ENCODE results near the gene SIK2. TPM values are rescaled to one million over a fixed set of nuclear protein-coding genes. Genes with fewer than 3 reads are reported as not detected.

Gene SIK2
- total RNA-seq, 1 experiment from 2014 or later: 13.0 TPM

DNA sequence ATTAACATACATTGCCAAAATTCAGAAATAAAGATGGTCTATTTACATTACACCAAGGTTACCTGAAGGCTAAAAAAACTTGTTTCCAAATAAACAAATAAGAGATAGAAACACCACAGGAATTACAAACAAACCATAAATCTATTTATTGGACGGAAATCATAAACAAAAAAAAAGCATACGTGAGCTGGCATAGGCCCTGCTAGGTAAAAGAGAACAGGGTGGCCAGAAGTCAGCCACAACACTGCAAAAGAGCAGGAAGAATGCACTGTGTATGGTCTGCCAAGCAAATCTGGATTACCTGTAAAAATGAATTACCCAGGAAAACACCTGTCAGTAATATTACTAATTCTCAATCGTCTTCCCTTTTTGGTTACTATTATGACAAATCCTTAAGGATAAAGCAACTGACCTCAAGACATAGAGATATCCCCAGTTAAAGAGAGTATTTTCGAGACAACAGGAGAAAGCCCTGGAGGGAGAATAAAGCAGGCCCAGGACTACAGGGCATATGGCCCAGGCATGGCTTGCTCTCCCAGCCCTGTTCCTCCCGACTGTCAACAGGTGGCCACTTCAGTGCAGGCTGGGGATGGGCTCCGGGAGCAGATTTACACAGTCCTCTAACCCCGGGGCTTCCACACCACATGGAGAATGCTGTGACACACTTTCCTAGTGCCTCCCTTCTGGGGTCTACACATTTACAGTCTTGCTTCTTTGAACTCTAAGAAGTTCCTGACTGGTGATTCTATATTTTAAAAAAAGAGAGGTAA, 146.0 kb downstream of the SIK2 start:
- no peak overlapping the region for H3K4me2 ChIP-seq (ENCODE audit: low read length)
- intact Hi-C loops (cut with micrococcal nuclease): no loop called here
- peaks cover 8 to 26% of the 10 kb centered on the region in 2 experiments for H3K36me3 ChIP-seq (ENCODE audit: control insufficient read depth in 1 of 2, insufficient read depth in 2 of 2, low read length in 2 of 2)
- BruUV-seq (replicated peaks): no TSS peak
- H3K9me3 ChIP-seq (ENCODE audit: control insufficient read depth in 1 of 2, insufficient read depth in 1 of 2, low read depth in 1 of 2, low read length in 2 of 2): no peaks in the 10 kb centered on the region
- H3K4me1 ChIP-seq (ENCODE audit: control insufficient read depth in 1 of 2, insufficient read depth in 2 of 2, low read length in 2 of 2): peaks cover 0 to 13% of the 10 kb centered on the region in 2 experiments; a peak in 2 of 4 replicates
- ChIA-PET RAD21 (ENCODE audit: low non-redundant PET in 1 of 2, low total read pairs in 2 of 2, uncharacterized antibody in 2 of 2, unreplicated experiment in 2 of 2) (no interaction called here), POLR2A (no interaction called here), CTCF (interaction anchor here (1.2 kb wide), 1 partner anchor 29 kb away, joined by 3 read pairs; no protein-coding TSS in a partner anchor)
- no peak overlapping the region for H2AFZ ChIP-seq (ENCODE audit: low read depth, low read length, poor library complexity, severe bottlenecking)
- TF ChIP-seq FOSL1 (IDR thresholded peaks at IDR 0.05; ENCODE audit: low read depth): no peak
- no peak for TF ChIP-seq YY1 (IDR thresholded peaks at IDR 0.05; ENCODE audit: extremely low read depth, insufficient replicate concordance, low read depth, low read length)
- no peak for TF ChIP-seq SIN3A (IDR thresholded peaks at IDR 0.05; ENCODE audit: low read depth)
- no peak for TF ChIP-seq TCF7L2 (IDR thresholded peaks at IDR 0.05; ENCODE audit: borderline replicate concordance, extremely low read depth, insufficient read depth, insufficient read length)
- no peaks in the 10 kb centered on the region for H3K79me2 ChIP-seq (ENCODE audit: insufficient read depth, low read length)
- H3K9ac ChIP-seq (ENCODE audit: low read length): no peak overlapping the region
- no peaks in the 10 kb centered on the region for H3K27me3 ChIP-seq (ENCODE audit: insufficient read depth, low read length)
- H3K4me3 ChIP-seq (replicated peaks in 1 of 2; ENCODE audit: low read depth in 1 of 2, low read length in 2 of 2): no peak overlapping the region
- H4K20me1 ChIP-seq (ENCODE audit: insufficient read depth): no peaks in the 10 kb centered on the region
- no peak overlapping the region for H3K27ac ChIP-seq (ENCODE audit: low read depth, low read length)
- DNase-seq (ENCODE audit: low read depth, low spot score) (no peak), ATAC-seq (no peak; the same call in 1 of the 2 replicates)
- H3K9me2 ChIP-seq (ENCODE audit: insufficient read depth): no peaks in the 10 kb centered on the region

DNA sequence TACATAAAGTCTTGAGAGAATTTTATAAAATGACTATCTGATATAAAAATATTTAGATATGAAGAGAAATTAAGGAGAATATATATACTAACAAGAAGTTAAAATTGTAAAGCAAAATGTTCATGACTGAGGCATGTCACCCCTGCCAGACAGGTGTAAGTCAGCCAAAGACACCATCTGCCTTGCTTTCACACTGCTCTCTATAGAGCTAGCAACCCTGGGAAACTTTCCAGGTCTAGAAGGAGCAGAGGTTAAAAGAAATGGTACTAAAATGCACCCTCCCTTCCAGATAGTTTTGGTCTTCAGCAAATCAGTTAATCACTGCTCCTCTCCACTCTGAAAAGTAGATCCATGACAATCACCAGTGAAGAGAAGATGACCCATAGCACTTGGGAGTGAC, 147.4 kb downstream of the SIK2 start:
- Histone ChIP-seq H3K9me3 (ENCODE audit: control insufficient read depth in 1 of 2, insufficient read depth in 1 of 2, low read depth in 1 of 2, low read length in 2 of 2) (no peaks in the 10 kb centered on the region), H3K79me2 (ENCODE audit: insufficient read depth, low read length) (no peaks in the 10 kb centered on the region), H3K27ac (ENCODE audit: low read depth, low read length) (no peak overlapping the region), H3K36me3 (ENCODE audit: control insufficient read depth in 1 of 2, insufficient read depth in 2 of 2, low read length in 2 of 2) (peaks cover 15 to 34% of the 10 kb centered on the region in 2 experiments), H2AFZ (ENCODE audit: low read depth, low read length, poor library complexity, severe bottlenecking) (no peak overlapping the region), H3K4me3 (replicated peaks in 1 of 2; ENCODE audit: low read depth in 1 of 2, low read length in 2 of 2) (no peak overlapping the region), H3K9ac (ENCODE audit: low read length) (no peak overlapping the region), H4K20me1 (ENCODE audit: insufficient read depth) (no peaks in the 10 kb centered on the region), H3K27me3 (ENCODE audit: insufficient read depth, low read length) (no peaks in the 10 kb centered on the region), H3K4me1 (ENCODE audit: control insufficient read depth in 1 of 2, insufficient read depth in 2 of 2, low read length in 2 of 2) (peaks cover 0 to 13% of the 10 kb centered on the region in 2 experiments; a peak in 2 of 4 replicates), H3K9me2 (ENCODE audit: insufficient read depth) (no peaks in the 10 kb centered on the region), H3K4me2 (ENCODE audit: low read length) (no peak overlapping the region)
- ChIA-PET POLR2A (no interaction called here), CTCF (no interaction called here), RAD21 (ENCODE audit: low non-redundant PET in 1 of 2, low total read pairs in 2 of 2, uncharacterized antibody in 2 of 2, unreplicated experiment in 2 of 2) (no interaction called here)
- intact Hi-C loops (cut with micrococcal nuclease): no loop called here
- ATAC-seq (no peak), DNase-seq (ENCODE audit: low read depth, low spot score) (no peak)
- BruUV-seq (replicated peaks): no TSS peak
- no peak for TF ChIP-seq ELF1 (IDR thresholded peaks at IDR 0.05; ENCODE audit: borderline replicate concordance, low read depth)
- TF ChIP-seq ZFX (IDR thresholded peaks at IDR 0.05): no peak
- TF ChIP-seq RAD21 (IDR thresholded peaks at IDR 0.05; ENCODE audit: low read depth): no peak
- TF ChIP-seq, protein P1, sequence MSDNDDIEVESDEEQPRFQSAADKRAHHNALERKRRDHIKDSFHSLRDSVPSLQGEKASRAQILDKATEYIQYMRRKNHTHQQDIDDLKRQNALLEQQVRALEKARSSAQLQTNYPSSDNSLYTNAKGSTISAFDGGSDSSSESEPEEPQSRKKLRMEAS (IDR thresholded peaks at IDR 0.05): no peak
- no peak for TF ChIP-seq ZNF274 (IDR thresholded peaks at IDR 0.05; ENCODE audit: low read depth, low read length)
- TF ChIP-seq CEBPB (IDR thresholded peaks at IDR 0.05; ENCODE audit: low read depth): no peak
- TF ChIP-seq POLR2A (IDR thresholded peaks at IDR 0.05; ENCODE audit: borderline replicate concordance, extremely low read depth, insufficient read depth, insufficient read length): no peak
- TF ChIP-seq EZH2 (IDR thresholded peaks at IDR 0.05): no peak
- TF ChIP-seq SP1 (IDR thresholded peaks at IDR 0.05; ENCODE audit: low read depth): no peak
- no peak for TF ChIP-seq EGR1 (IDR thresholded peaks at IDR 0.05; ENCODE audit: low read depth)
- TF ChIP-seq JUND (IDR thresholded peaks at IDR 0.05): no peak
- no peak for TF ChIP-seq EZH2phosphoT487 (IDR thresholded peaks at IDR 0.05; ENCODE audit: borderline replicate concordance)
- TF ChIP-seq REST (IDR thresholded peaks at IDR 0.05; ENCODE audit: low read depth): no peak
- no peak for TF ChIP-seq SIN3A (IDR thresholded peaks at IDR 0.05; ENCODE audit: low read depth)
- no peak for TF ChIP-seq TCF7L2 (IDR thresholded peaks at IDR 0.05; ENCODE audit: borderline replicate concordance, extremely low read depth, insufficient read depth, insufficient read length)

Measured in HCT116 (cell line).